PC-3 (cell line): ENCODE data around the gene PLSCR3. TPM values are rescaled to one million over a fixed set of nuclear protein-coding genes. Genes with fewer than 3 reads are reported as not detected.

Experiments
- ATAC-seq: fragments of 200-7000 bp; cut with Tn5 transposase; 2 replicates; pipeline ENCODE4 v1.9.1; 2020; ENCODE audit warnings: mild to moderate bottlenecking, moderate library complexity
- BruUV-seq: library from RNA; stranded (reverse); fragments of 400-500 nt; replicated peaks from 2 replicates; lab custom pipeline; 2021; lab: Mats Ljungman, UMichigan
- CTCF ChIA-PET: fragments of 300-600 bp; sonication (Branson Sonifier 250); formaldehyde crosslinking; loops from one replicate; lab custom pipeline; 2022; ENCODE audit warnings: antibody characterized with exemption; lab: Charles Lee
- POLR2A ChIA-PET: fragments of 300-600 bp; sonication (Branson Sonifier 250); formaldehyde crosslinking; loops from one replicate; lab custom pipeline; 2022; ENCODE audit warnings: antibody characterized with exemption; ENCODE audit not compliant: unreplicated experiment; lab: Charles Lee
- DNase-seq: peaks from one replicate; pipeline ENCODE4 v3.0.0-alpha.2; 2015
- H2AFZ ChIP-seq: fragments of 300-600 bp; sonication (generic); 2 replicates; pipeline ENCODE4 v1.6.0; 2016; ENCODE audit warnings: antibody characterized with exemption, low read length
- H3F3A ChIP-seq: fragments of 300-600 bp; sonication (generic); one replicate; pipeline ENCODE4 v1.6.0; 2017; ENCODE audit warnings: antibody characterized with exemption, low read length, control low read depth, mild to moderate bottlenecking; ENCODE audit not compliant: unreplicated experiment
- H3K27ac ChIP-seq: fragments of 300-600 bp; sonication (generic); 2 replicates; pipeline ENCODE4 v1.5.1; 2016; ENCODE audit warnings: mild to moderate bottlenecking, low read length
- H3K27me3 ChIP-seq: fragments of 300-600 bp; sonication (generic); 2 replicates; pipeline ENCODE4 v1.6.1; 2016; ENCODE audit warnings: low read length, mixed read lengths
- H3K36me3 ChIP-seq: fragments of 300-600 bp; sonication (generic); 2 replicates; pipeline ENCODE4 v1.6.1; 2016; ENCODE audit warnings: low read depth, mixed run types, low read length, mixed read lengths
- H3K4me1 ChIP-seq: fragments of 300-600 bp; sonication (generic); 2 replicates; pipeline ENCODE4 v1.5.1; 2016; ENCODE audit warnings: low read length; ENCODE audit not compliant: insufficient read depth
- H3K4me2 ChIP-seq: fragments of 300-600 bp; sonication (generic); 2 replicates; pipeline ENCODE4 v1.6.0; 2016; ENCODE audit warnings: low read length
- H3K4me3 ChIP-seq: fragments of 300-600 bp; sonication (generic); 2 replicates; pipeline ENCODE4 v1.5.1; 2016; ENCODE audit warnings: mild to moderate bottlenecking, low read length, mixed read lengths
- H3K79me2 ChIP-seq: fragments of 300-600 bp; sonication (generic); 2 replicates; pipeline ENCODE4 v1.6.1; 2017; ENCODE audit warnings: low read length, mixed read lengths
- H3K9ac ChIP-seq: fragments of 300-600 bp; sonication (generic); 2 replicates; pipeline ENCODE4 v1.6.0; 2016; ENCODE audit warnings: mild to moderate bottlenecking, low read length
- H3K9me2 ChIP-seq: fragments of 300-600 bp; sonication (generic); replicated peaks from 2 replicates; pipeline ENCODE4 v1.6.1; 2016; ENCODE audit warnings: mixed run types, low read length, mixed read lengths
- H3K9me3 ChIP-seq: fragments of 300-600 bp; sonication (generic); 2 replicates; pipeline ENCODE4 v1.6.1; 2016; ENCODE audit warnings: low read length, mixed read lengths
- H4K20me1 ChIP-seq: fragments of 300-600 bp; sonication (generic); 2 replicates; pipeline ENCODE4 v1.6.1; 2016; ENCODE audit warnings: low read length, mixed read lengths
- CTCF ChIP-seq: fragments of 300-600 bp; sonication (generic); conservative IDR thresholded peaks from 2 replicates; pipeline ENCODE4 v1.5.1; 2017; ENCODE audit warnings: antibody characterized with exemption, low read depth, mild to moderate bottlenecking, low read length
- EZH2 ChIP-seq: fragments of 300-600 bp; sonication (generic); IDR thresholded peaks from one replicate; pipeline ENCODE4 v1.6.1; 2017; ENCODE audit warnings: antibody characterized with exemption, mild to moderate bottlenecking, low read length; ENCODE audit not compliant: unreplicated experiment
- EZH2phosphoT487 ChIP-seq: fragments of 300-600 bp; sonication (generic); IDR thresholded peaks from 2 replicates; pipeline ENCODE4 v1.6.1; 2018; ENCODE audit warnings: mild to moderate bottlenecking, antibody characterized with exemption, low read length, borderline replicate concordance
- intact Hi-C: fragments of 100-400 bp; cut with micrococcal nuclease; formaldehyde crosslinking; loops from 2 replicates; pipeline ENCODE4 v1.9.0; 2023
- total RNA-seq: library from RNA; depleted of rRNA; stranded (reverse); fragments of >200 nt; gene quantifications from 2 replicates; pipeline ENCODE4 v1.2.3, GENCODE V29; 2014

The PLSCR3 gene
- total RNA-seq, 1 experiment from 2014 or later: 62.7 TPM

GRCh38 chr17:7425756-7426155 is 31.4 kb upstream of the PLSCR3 start:
- Histone ChIP-seq H3K27me3 (no peaks in the 10 kb centered on the region), H3K27ac (no peak overlapping the region), H3K79me2 (no peaks in the 10 kb centered on the region), H3K4me2 (no peak overlapping the region), H2AFZ (no peak overlapping the region), H3K4me3 (no peak overlapping the region), H3K36me3 (no peaks in the 10 kb centered on the region), H3K9me3 (no peaks in the 10 kb centered on the region), H3F3A (no peaks in the 10 kb centered on the region), H4K20me1 (no peaks in the 10 kb centered on the region), H3K4me1 (no peaks in the 10 kb centered on the region), H3K9me2 (no peaks in the 10 kb centered on the region), H3K9ac (no peak overlapping the region)
- CTCF ChIA-PET: no interaction called here
- POLR2A ChIA-PET: no interaction called here
- no TSS peak for BruUV-seq
- DNase-seq: no peak
- ATAC-seq: no peak
- intact Hi-C loops: no loop called here
- TF ChIP-seq EZH2phosphoT487: no peak
- no peak for TF ChIP-seq CTCF
- TF ChIP-seq EZH2: no peak

- Histone ChIP-seq H3K79me2 (no peaks in the 10 kb centered on the region), H3K9me2 (no peaks in the 10 kb centered on the region), H3K27me3 (no peaks in the 10 kb centered on the region), H3K9me3 (no peaks in the 10 kb centered on the region), H3K9ac (no peak within 1 kb of the TSS), H3K4me1 (no peaks in the 10 kb centered on the region), H3K27ac (no peak within 1 kb of the TSS), H4K20me1 (no peaks in the 10 kb centered on the region), H3K4me2 (no peak within 1 kb of the TSS), H3F3A (no peaks in the 10 kb centered on the region), H3K4me3 (no peak within 1 kb of the TSS), H2AFZ (no peak within 1 kb of the TSS), H3K36me3 (no peaks in the 10 kb centered on the region)
- intact Hi-C loops: no loop called here
- ATAC-seq (no peak), DNase-seq (no peak)
- TF ChIP-seq CTCF (no peak), EZH2 (no peak), EZH2phosphoT487 (no peak)
- ChIA-PET POLR2A (no interaction called here), CTCF (no interaction called here)
- BruUV-seq: no TSS peak
Observed at GRCh38 chr17:7425316-7425715, 31.0 kb upstream of the PLSCR3 start, which contains the start of gene SPEM2. Gene SPEM2, plus strand, starts transcription at chr17:7425616. Its CDS starts 73 bp downstream, at chr17:7425689.

GRCh38 chr17:7423679-7424078 is 29.4 kb upstream of the PLSCR3 start:
- H3K4me2 ChIP-seq: no peak overlapping the region
- no peaks in the 10 kb centered on the region for H3K9me2 ChIP-seq
- H3K27me3 ChIP-seq: no peaks in the 10 kb centered on the region
- H3K79me2 ChIP-seq: no peaks in the 10 kb centered on the region
- H3K4me1 ChIP-seq: no peaks in the 10 kb centered on the region
- TF ChIP-seq EZH2 (no peak), EZH2phosphoT487 (no peak), CTCF (no peak)
- no peaks in the 10 kb centered on the region for H3K36me3 ChIP-seq
- no peak overlapping the region for H2AFZ ChIP-seq
- no peak for DNase-seq
- ChIA-PET POLR2A (no interaction called here), CTCF (no interaction called here)
- H3K9ac ChIP-seq: no peak overlapping the region
- no peak for ATAC-seq
- H4K20me1 ChIP-seq: no peaks in the 10 kb centered on the region
- H3K9me3 ChIP-seq: no peaks in the 10 kb centered on the region
- intact Hi-C loops: no loop called here
- no TSS peak for BruUV-seq
- no peak overlapping the region for H3K4me3 ChIP-seq
- H3F3A ChIP-seq: no peaks in the 10 kb centered on the region
- no peak overlapping the region for H3K27ac ChIP-seq
